Epithelial cell of proximal tubule (primary cell): ENCODE data around the gene AGMAT. TPM values are rescaled to one million over a fixed set of nuclear protein-coding genes. Genes with fewer than 3 reads are reported as not detected.

ENCODE experiments used
- DNase-seq: peaks from one replicate; pipeline ENCODE4 v3.0.0-alpha.2; 2011; ENCODE audit warnings: low read depth
- H3K4me3 ChIP-seq: 2 replicates; pipeline ENCODE4 v1.5.1; 2011; ENCODE audit warnings: low read depth, mild to moderate bottlenecking, low read length
- CTCF ChIP-seq: conservative IDR thresholded peaks from 2 replicates; pipeline ENCODE4 v1.5.1; 2012; ENCODE audit warnings: low read depth, mild to moderate bottlenecking, low read length
- total RNA-seq: library from RNA; depleted of rRNA; stranded (reverse); fragments of >200 nt; gene quantifications from 2 replicates; pipeline ENCODE4 v1.2.3, GENCODE V29; 2015

AGMAT gene
- total RNA-seq, 1 donor from 2014 or later = 3.2 TPM

DNA sequence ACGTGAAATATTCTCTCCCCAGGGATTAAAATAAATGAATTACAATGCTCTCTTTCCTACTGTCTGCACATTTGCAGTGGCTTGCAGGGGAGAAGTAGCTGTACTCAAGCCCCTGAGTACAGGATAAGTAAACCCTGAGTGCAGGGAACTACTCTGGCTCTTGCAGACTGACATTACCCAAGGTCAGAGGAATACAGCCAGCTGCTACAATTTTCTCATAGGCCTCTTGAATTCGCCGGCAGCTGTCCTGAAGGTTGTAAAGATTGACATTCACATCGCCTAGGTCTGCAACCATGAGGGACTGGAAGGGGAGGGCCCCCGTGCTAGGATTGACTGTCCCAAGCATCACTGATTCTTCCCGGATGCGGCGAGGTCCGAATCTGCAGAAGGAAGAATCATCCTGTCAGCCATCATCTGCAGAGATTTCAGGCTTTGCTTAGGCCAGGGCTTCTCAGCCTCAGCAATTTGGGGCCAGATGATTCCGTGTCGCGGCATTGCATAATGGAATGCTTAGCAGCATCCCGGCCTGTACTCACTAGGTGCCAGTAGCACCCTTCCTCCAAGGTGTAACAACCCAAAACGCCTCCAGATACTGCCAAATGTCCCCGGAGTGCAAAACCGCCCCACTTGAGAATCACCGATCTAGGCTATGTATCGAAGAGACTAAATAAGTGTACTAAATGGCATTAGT is 1.7 kb downstream of the AGMAT start:
- TF ChIP-seq CTCF = no peak
- no peak for DNase-seq

GRCh38 chr1:15579683-15580047 is 5.2 kb downstream of the AGMAT start:
- H3K4me3 ChIP-seq = no peak overlapping the region
- DNase-seq = no peak
- TF ChIP-seq CTCF = no peak

More for the DNA sequence above, 1.7 kb downstream of the AGMAT start:
- no peak overlapping the region for H3K4me3 ChIP-seq

DNA sequence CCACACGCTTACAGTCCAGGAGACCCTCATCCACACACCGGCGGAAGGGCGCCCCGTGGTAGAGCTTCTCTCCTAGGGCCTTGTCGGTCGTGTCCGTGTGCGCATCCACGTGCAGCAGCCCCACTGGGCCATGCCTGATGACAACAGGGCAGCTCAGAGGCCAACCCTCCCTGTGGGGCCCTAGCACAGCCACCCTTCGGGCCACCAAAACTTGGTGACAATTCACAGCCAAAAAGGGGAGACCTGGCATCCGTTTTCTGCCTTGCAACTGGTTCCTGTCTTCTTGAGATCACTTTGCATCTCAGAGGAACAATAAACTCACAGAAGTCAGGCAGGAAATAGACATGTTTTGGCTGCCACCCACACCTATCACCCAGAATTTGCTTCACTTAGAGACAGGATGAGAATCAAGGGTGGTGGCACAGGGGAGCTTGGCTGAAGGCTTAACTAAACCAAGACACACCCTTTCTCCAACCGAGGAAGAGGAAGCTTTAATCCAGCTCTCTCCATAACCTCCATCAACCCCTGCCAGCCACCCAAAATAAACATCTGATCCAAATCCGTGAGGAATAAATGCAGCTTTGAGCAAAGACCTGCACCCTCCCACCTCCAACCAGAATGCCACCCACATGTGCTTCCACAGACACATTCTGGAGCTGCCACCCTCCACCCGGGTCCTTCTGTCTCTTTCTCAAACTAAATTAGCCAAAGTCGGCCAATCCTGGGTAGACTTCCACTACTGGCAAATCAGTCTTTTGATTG is 5.7 kb downstream of the AGMAT start:
- no peak for DNase-seq
- no peak for TF ChIP-seq CTCF
- H3K4me3 ChIP-seq = no peak overlapping the region

- no peak overlapping the region for H3K4me3 ChIP-seq
- TF ChIP-seq CTCF = no peak
- no peak for DNase-seq
Measured at GRCh38 chr1:15577691-15578090, 7.2 kb downstream of the AGMAT start.

- TF ChIP-seq CTCF = no peak
- DNase-seq = no peak
- H3K4me3 ChIP-seq = no peak overlapping the region
Measured at GRCh38 chr1:15575549-15576150, 9.2 kb downstream of the AGMAT start.

- TF ChIP-seq CTCF = no peak
- H3K4me3 ChIP-seq = no peak overlapping the region
- peak; percentile 86 for DNase-seq
Measured at GRCh38 chr1:15574741-15575140, 10.1 kb downstream of the AGMAT start.

DNA sequence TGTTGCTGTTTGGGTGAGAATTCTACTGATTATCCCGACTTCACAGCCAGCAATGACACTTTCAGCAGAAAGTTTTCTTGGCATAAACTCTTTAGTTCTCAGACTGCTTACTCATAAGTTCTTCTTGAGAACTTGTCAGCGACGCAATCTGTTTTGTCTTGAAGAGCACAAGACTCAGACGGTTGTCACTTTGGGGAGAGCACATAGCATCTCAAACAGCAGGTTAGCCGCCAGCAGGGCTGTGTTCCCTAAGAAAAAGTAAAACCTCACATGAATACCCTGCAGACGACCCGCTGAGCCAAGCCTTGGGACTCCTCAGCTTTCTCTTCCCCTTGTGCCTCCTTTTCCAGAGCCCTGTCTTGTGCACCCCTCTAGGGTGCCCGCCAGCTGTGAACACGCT is 11.4 kb downstream of the AGMAT start:
- TF ChIP-seq CTCF = no peak
- H3K4me3 ChIP-seq = no peak overlapping the region
- no peak for DNase-seq
